HT1080 (cell line): ENCODE data around the gene HPCAL4. TPM values are rescaled to one million over a fixed set of nuclear protein-coding genes. Genes with fewer than 3 reads are reported as not detected.

ENCODE experiments used
- DNase-seq: peaks from one replicate; pipeline ENCODE4 v3.0.0-alpha.2; 2015; ENCODE audit warnings: low read depth
- total RNA-seq: library from RNA; depleted of rRNA; stranded (reverse); fragments of >200 nt; shearing (Covaris generic); gene quantifications from 2 replicates; pipeline ENCODE4 v1.2.3, GENCODE V29; 2014

Gene HPCAL4
- total RNA-seq, 1 experiment from 2014 or later: not detected

- DNase-seq: no peak
Observed at GRCh38 chr1:39677645-39678044, 13.6 kb downstream of the HPCAL4 start.

DNA sequence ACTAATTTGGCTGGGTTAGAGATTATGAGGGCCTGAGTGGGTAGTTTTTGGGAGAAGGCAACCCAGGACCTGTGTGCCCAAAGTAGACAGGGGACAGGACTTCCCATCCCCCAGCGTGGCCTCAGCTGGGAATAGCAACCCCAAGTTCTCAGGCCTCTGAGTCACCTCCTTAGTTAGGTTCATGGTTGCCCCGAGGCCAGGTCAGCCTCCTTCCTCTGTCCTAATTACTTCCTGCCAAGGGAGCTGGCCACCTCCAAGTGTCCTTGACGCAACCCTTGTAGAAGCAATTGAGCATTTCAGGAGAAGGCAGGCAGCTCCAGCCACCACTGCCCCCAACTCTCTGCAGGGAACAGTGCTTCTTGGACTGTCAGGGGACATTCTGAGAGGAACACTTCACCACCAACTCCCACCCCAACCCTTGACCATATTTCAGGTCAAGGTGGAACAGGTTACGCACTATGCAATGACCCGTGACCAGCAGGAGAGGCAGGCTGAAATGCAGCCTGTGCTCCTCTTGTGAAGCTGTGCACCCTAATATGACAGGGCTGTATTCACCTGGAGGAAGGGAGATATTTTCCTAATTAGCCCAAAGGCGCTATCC, 14.2 kb downstream of the HPCAL4 start:
- peak; percentile 25 for DNase-seq

- no peak for DNase-seq
Observed at GRCh38 chr1:39675220-39675619, 16.0 kb downstream of the HPCAL4 start.

GRCh38 chr1:39673215-39673614, 18.0 kb downstream of the HPCAL4 start:
- DNase-seq: no peak

GRCh38 chr1:39672551-39672947, 18.7 kb downstream of the HPCAL4 start:
- no peak for DNase-seq

GRCh38 chr1:39671793-39672550, 19.3 kb downstream of the HPCAL4 start, which contains the start of gene NT5C1A:
Gene NT5C1A (minus strand): TSS chr1:39672107. CDS start chr1:39672038, 69 bp downstream.
- no peak for DNase-seq

GRCh38 chr1:39671433-39671792, 19.8 kb downstream of the HPCAL4 start:
- DNase-seq: no peak

GRCh38 chr1:39670689-39671088, 20.5 kb downstream of the HPCAL4 start:
- DNase-seq: no peak

GRCh38 chr1:39668894-39669293, 22.3 kb downstream of the HPCAL4 start:
- DNase-seq: no peak

DNA sequence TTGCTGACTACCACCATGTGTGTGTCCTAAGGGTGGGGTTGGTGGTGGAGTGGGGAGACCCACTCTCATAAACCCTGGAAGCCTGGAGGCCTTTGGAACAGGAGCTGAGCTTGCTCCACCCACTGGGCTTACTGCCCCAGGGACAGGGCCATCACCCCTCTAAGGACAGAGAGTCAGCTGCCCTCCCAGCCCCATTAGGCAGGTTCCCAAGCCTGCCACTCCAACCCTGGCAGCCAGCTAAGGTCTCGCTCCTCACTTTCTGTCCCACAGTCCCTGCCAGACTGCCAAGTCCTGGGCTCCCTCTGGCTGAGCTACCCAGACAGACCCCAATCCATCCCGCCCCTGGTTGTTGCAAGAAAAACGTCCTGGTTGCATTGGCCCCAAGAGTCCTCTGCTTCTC, 23.1 kb downstream of the HPCAL4 start:
- DNase-seq: no peak

- no peak for DNase-seq
Observed at GRCh38 chr1:39666772-39667171, 24.5 kb downstream of the HPCAL4 start.

- DNase-seq: no peak
Observed at GRCh38 chr1:39663559-39663958, 27.7 kb downstream of the HPCAL4 start.

GRCh38 chr1:39662861-39663260, 28.4 kb downstream of the HPCAL4 start:
- DNase-seq: no peak

- no peak for DNase-seq
Observed at GRCh38 chr1:39659538-39659937, 31.7 kb downstream of the HPCAL4 start.

GRCh38 chr1:39659110-39659509, 32.1 kb downstream of the HPCAL4 start:
- DNase-seq: no peak

GRCh38 chr1:39657923-39658485, 33.2 kb downstream of the HPCAL4 start:
- DNase-seq: peak; percentile 63

DNA sequence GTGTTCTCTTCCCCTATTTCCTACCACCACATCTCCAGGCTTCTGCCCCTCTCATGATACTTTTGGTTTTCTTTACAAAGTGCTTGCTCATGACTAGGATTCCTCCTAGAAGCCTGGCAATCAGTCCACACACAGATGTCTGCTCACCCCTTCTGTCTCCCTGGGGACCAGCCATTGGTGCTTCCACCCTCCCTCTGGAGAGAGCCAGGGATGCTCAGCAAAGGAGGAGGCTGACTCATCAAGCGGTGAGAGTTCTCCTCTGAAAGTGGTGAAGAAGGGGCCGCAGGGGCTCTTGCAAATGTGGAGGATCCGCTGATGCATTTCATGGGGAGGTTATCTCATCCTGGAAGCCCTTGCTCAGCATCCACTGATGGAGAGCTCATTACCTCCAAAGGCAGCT, 33.8 kb downstream of the HPCAL4 start:
- DNase-seq: no peak

DNA sequence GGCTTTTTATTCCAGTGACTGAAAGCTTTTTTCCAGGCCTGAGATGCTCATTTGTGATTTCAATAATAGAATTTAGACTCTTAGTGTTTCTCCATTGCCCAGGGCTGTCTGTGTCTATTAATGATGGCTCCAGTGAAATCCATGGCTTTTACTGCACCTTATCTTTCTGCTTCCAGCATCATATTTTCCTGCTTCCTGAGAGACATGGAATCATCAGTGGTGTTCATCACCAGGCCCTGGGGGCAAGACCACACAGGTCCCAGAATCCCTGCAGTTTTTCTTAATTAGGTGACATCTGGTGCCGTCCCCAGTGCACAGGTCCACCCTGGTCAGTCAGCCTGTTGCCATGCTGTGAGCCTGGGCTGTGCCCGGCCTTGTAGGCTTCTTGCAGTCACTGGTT, 34.8 kb downstream of the HPCAL4 start:
- no peak for DNase-seq

DNA sequence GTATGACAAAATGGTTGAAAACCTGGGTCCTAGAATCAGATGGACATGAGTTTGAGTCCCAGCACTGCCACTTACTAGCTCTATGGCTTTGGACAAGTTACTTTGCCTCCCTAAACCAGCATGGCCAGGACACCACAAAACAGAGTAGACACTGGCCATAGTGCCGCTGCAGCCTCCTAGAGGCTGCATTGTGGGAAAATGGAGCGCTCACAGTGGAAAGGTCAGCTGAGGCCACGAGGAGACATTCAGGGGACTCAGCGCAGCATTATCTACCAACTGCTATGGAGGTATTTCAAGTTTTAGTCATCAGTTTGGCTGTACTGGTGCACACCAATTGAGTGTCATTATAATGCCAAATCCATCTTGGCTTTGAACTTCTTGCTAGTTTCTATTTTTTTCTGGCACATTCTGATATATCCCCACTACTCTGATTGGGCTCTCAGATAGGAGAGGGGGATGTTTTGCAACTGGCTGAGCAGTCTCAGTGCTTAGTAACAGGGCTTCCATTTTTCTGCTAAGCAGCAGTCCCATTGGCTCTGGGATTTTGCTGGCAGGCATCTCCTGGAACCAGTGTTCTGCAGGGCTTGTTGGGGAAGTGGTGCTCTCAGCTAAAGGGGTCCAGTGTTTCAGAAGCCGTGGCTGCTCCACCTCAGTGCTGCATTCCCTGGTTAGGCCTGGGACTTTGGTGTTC, 35.5 kb downstream of the HPCAL4 start:
- no peak for DNase-seq

- DNase-seq: no peak
Observed at GRCh38 chr1:39654291-39654690, 36.9 kb downstream of the HPCAL4 start.

DNA sequence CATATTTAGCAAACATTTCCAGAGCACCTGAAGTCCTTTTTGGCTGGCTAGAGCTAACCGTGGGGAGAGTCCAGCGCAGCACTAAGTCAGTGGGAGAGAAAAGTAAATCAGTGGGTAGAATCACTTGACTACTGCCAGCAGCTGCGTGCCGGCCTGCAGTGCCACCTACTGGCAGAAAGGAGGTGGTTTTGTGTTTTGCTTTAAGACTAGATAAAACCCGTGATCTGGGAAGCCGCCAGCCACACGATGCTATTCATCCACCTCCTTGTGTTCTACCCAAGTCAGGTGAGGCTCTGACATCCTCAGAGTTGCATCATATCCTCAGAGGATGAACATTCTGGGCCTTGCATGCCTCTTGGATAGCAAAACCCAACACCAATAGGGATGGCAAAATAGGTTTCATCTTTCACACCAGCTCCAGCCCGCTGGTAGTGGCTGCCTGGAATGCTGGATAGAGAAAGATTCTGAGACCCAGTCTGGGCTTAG, 37.6 kb downstream of the HPCAL4 start:
- peak; percentile 63 for DNase-seq

DNA sequence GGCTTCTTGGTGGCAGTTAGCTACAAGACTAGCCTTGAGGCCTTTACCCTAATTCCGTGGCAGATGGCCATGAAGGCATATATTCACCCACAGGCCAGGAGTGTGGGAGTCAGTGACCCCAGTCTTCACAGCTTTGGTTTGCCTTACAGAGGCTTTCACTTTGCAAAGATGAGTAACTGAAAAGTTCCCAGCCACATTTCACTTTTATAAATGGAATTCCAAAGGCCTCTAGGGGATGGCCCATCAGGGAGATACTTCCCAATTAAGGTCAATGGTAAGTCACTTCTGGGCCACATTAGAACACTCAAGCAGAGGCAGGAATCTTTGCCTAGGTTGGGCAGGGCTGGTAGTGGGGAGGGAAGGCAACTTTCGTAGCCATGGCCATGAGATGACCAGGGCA, 38.7 kb downstream of the HPCAL4 start:
- no peak for DNase-seq
